T-helper 1 cell treated with Interleukin-12 subunit alpha and Interleukin-12 subunit beta and Interleukin-4 antibody, amounts not matched to agents 30 μg/mL and 1 μg/mL, for 36 hours (primary cell): ENCODE data around the gene VHLL.

Experiments used
- H3K27ac Mint-ChIP-seq: one replicate; pipeline ENCODE4 v1.8.0; 2021; ENCODE audit warnings: mild to moderate bottlenecking, mixed read lengths
- H3K27me3 Mint-ChIP-seq: one replicate; pipeline ENCODE4 v1.8.0; 2021; ENCODE audit warnings: low read depth, mixed read lengths
- H3K36me3 Mint-ChIP-seq: one replicate; pipeline ENCODE4 v1.8.0; 2021; ENCODE audit warnings: low read depth, mixed read lengths
- H3K4me1 Mint-ChIP-seq: one replicate; pipeline ENCODE4 v1.8.0; 2021; ENCODE audit warnings: low read depth, mixed read lengths
- H3K4me3 Mint-ChIP-seq: one replicate; pipeline ENCODE4 v1.8.0; 2021; ENCODE audit warnings: mild to moderate bottlenecking, moderate library complexity, mixed read lengths
- H3K9me3 Mint-ChIP-seq: one replicate; pipeline ENCODE4 v1.8.0; 2021; ENCODE audit warnings: mixed read lengths

Gene VHLL

DNA sequence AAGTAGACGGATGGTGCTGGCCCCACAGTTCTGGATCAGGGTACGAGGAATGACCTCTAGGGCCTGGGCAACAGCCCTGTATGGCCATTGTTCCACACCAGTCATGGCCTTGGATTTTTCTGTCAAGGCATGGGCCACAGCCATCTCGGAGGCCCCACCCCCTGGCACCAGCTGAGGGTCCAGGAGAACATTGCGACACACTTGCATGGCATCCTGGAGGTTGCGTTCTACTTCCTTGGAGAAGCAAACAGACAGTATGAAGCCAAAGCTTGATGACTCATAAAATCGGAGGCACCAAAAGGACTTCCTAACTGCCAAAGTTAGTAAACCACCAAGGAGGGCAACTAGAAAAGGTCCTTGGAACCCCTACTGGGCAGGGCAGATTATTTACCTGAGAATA lies 11.9 kb upstream of the VHLL start:
- Mint-ChIP-seq H3K27me3 (no peaks in the 10 kb centered on the region), H3K4me3 (no peak overlapping the region), H3K27ac (no peak overlapping the region), H3K36me3 (peaks cover 52% of the 10 kb centered on the region), H3K4me1 (no peaks in the 10 kb centered on the region), H3K9me3 (no peaks in the 10 kb centered on the region)

- H3K9me3 Mint-ChIP-seq: no peaks in the 10 kb centered on the region
- H3K4me1 Mint-ChIP-seq: no peaks in the 10 kb centered on the region
- H3K4me3 Mint-ChIP-seq: no peak overlapping the region
- H3K27ac Mint-ChIP-seq: no peak overlapping the region
- peaks cover 34% of the 10 kb centered on the region for H3K36me3 Mint-ChIP-seq
- no peaks in the 10 kb centered on the region for H3K27me3 Mint-ChIP-seq
Observed at GRCh38 chr1:156308078-156308477, 9.0 kb upstream of the VHLL start.

DNA sequence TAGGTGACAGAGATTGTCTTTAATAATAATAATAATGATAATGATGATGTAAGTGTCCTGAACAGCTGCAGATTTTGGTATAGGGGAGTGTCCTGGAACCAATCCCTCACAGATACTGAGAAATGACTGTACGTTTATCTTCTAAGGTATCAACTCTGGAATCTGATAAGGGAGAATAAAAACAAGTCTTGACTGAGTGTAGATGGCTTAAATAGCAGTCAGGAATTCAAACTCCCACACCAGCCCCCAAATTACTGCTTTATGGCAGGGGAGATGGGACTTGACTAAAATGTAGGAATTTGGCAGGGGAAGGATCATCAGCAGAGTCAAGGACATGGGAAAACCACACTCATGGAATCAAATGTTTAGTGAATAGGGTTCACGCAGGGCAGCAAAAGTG lies 6.1 kb upstream of the VHLL start:
- Mint-ChIP-seq H3K36me3 (peaks cover 19% of the 10 kb centered on the region), H3K4me1 (no peaks in the 10 kb centered on the region), H3K27ac (no peak overlapping the region), H3K9me3 (no peaks in the 10 kb centered on the region), H3K4me3 (no peak overlapping the region), H3K27me3 (no peaks in the 10 kb centered on the region)

GRCh38 chr1:156303241-156303640 lies 4.1 kb upstream of the VHLL start:
- H3K4me1 Mint-ChIP-seq: no peaks in the 10 kb centered on the region
- H3K9me3 Mint-ChIP-seq: no peaks in the 10 kb centered on the region
- peaks cover 10% of the 10 kb centered on the region for H3K36me3 Mint-ChIP-seq
- no peak overlapping the region for H3K4me3 Mint-ChIP-seq
- H3K27ac Mint-ChIP-seq: no peak overlapping the region
- no peaks in the 10 kb centered on the region for H3K27me3 Mint-ChIP-seq

- peaks cover 6% of the 10 kb centered on the region for H3K36me3 Mint-ChIP-seq
- H3K4me3 Mint-ChIP-seq: peak within 1 kb of the TSS; percentile 94
- no peaks in the 10 kb centered on the region for H3K27me3 Mint-ChIP-seq
- H3K4me1 Mint-ChIP-seq: peaks cover 15% of the 10 kb centered on the region
- no peaks in the 10 kb centered on the region for H3K9me3 Mint-ChIP-seq
- H3K27ac Mint-ChIP-seq: peak within 1 kb of the TSS; percentile 82
Observed at GRCh38 chr1:156295391-156295947, 3.6 kb downstream of the VHLL start, which contains the start of gene GLMP. TSS of gene GLMP (minus strand) at chr1:156295679. CDS start at chr1:156295645, 34 bp downstream.

DNA sequence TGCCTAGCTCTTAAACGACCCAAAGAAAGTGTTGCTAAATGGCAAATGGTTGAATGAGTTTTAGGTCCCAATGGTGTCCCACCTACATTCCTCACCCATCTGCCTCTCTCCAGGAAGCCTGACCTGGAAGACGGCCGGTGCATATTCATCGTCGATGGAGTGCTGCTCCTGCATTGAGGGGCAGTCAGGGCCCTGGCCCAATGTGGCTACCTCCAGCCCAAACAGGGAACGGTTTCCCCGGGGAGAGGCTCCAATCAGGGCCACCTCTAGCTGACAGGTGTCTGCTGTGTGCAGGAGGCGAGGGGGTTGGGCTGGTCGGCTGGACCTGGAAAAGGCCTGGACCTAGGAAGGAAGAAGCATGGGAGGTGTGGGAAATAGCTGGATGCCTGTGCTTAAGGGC lies 5.2 kb downstream of the VHLL start:
- Mint-ChIP-seq H3K27me3 (no peaks in the 10 kb centered on the region), H3K4me3 (no peak overlapping the region), H3K4me1 (peaks cover 15% of the 10 kb centered on the region), H3K9me3 (no peaks in the 10 kb centered on the region), H3K36me3 (peaks cover 10% of the 10 kb centered on the region), H3K27ac (no peak overlapping the region)

DNA sequence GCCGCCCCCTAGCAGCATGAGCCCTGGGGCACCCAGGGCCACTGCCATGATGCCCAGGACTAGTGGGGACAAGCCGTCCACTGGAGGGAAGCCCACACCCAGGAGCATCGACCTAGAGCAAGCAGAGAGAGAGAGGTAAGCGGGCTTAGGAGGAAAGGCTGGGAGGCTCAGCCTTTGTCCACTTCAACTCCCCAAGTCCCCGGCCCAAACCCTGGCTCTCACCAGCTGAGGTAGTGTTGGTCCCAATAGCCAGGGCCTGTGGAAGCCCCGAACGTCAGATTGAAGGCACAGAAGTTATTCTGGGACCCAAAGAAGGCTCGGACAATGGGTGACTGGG lies 6.0 kb downstream of the VHLL start:
- H3K4me3 Mint-ChIP-seq: no peak overlapping the region
- peaks cover 15% of the 10 kb centered on the region for H3K4me1 Mint-ChIP-seq

DNA sequence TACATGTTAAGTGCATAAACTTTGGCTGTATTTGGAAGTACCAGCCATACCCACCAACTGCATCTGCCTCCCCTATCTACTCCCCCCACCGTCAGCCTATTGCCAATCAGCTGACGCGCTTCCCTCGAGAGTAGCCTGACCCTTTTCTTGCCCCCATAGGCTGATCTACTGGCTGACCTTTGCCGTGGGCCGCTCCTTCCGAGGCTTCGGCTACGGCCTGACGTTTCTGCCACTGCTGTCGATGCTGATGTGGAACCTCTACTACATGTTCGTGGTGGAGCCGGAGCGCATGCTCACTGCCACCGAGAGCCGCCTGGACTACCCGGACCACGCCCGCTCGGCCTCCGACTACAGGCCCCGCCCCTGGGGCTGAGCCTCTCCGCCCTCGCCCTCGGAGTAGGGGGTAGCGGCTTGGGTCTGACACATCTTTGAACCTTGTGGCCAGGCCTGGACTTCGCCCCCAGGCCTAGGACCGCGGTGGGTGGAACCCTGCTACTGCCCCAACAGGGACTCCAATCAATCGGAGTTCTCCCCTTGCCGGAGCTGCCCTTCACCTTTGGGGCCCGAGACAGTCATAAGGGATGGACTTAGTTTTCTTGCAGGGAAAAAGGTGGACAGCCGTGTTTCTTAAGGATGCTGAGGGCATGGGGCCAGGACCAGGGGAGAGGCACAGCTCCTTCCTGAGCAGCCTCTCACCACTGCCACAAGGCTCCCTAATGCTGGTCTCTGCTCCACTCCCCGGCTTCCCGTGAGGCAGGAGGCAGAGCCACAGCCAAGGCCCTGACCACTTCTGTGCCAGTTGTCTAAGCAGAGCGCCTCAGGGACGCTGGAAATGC lies 7.7 kb downstream of the VHLL start:
- Mint-ChIP-seq H3K9me3 (no peaks in the 10 kb centered on the region), H3K27me3 (no peaks in the 10 kb centered on the region), H3K4me1 (peaks cover 15% of the 10 kb centered on the region), H3K36me3 (peaks cover 13% of the 10 kb centered on the region), H3K4me3 (peak overlapping the region; percentile 61), H3K27ac (no peak overlapping the region)

More for the DNA sequence above, 6.0 kb downstream of the VHLL start:
- Mint-ChIP-seq H3K9me3 (no peaks in the 10 kb centered on the region), H3K36me3 (peaks cover 13% of the 10 kb centered on the region), H3K27ac (no peak overlapping the region), H3K27me3 (no peaks in the 10 kb centered on the region)

DNA sequence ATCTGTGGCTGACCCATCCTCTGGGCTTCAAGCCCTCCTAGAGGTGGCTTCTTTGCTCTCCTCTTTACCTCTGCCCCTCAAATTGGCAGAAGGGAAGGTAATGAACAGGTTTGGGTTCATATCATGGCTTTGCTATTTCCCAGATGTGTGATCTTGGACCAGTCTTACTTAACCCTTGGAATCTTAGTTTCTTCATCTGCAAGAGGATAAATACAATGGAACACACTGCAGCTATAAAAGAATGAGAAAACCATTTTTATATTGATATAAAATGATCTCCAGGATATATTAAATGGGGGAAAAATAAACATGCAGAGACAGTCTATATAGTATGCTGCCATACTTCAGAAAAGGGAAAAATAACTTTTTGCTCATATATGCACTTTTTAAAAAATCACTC lies 9.2 kb downstream of the VHLL start:
- Mint-ChIP-seq H3K27ac (no peak overlapping the region), H3K4me3 (no peak overlapping the region), H3K36me3 (peaks cover 13% of the 10 kb centered on the region), H3K4me1 (peaks cover 7% of the 10 kb centered on the region), H3K27me3 (no peaks in the 10 kb centered on the region), H3K9me3 (no peaks in the 10 kb centered on the region)

- Mint-ChIP-seq H3K27me3 (no peaks in the 10 kb centered on the region), H3K36me3 (peaks cover 13% of the 10 kb centered on the region), H3K27ac (no peak overlapping the region), H3K4me1 (peaks cover 15% of the 10 kb centered on the region), H3K9me3 (no peaks in the 10 kb centered on the region), H3K4me3 (no peak overlapping the region)
Observed at GRCh38 chr1:156286061-156286460, 13.0 kb downstream of the VHLL start.

GRCh38 chr1:156285437-156285836 lies 13.7 kb downstream of the VHLL start:
- Mint-ChIP-seq H3K27ac (no peak overlapping the region), H3K36me3 (peaks cover 13% of the 10 kb centered on the region), H3K9me3 (no peaks in the 10 kb centered on the region), H3K27me3 (no peaks in the 10 kb centered on the region), H3K4me3 (no peak overlapping the region), H3K4me1 (peaks cover 20% of the 10 kb centered on the region)

DNA sequence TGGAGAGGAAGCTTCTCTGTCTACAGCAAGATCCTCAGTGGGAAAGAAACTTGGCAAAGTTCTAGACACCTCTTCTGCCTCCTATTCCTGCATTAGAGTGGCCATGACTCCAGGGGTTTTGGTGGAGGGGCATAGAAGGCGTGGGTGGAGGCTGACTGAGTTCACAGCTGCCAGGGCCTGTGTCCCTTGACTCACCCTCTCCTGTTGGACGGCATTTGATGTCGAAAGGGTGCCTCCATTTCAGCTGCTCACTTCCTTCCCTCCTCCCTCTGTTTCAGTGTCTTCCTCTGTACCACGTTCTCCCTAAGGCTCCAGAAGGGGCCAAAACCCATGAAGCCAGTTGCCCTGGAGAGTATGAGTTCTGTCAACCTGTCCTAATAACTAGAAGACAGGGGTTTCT lies 14.3 kb downstream of the VHLL start:
- Mint-ChIP-seq H3K4me3 (no peak overlapping the region), H3K36me3 (peaks cover 12% of the 10 kb centered on the region), H3K27me3 (no peaks in the 10 kb centered on the region), H3K9me3 (no peaks in the 10 kb centered on the region), H3K27ac (peak overlapping the region; percentile 53), H3K4me1 (peaks cover 25% of the 10 kb centered on the region)

- Mint-ChIP-seq H3K4me1 (peaks cover 25% of the 10 kb centered on the region), H3K27ac (peak within 1 kb of the TSS; percentile 94), H3K4me3 (peak within 1 kb of the TSS; percentile 93), H3K9me3 (no peaks in the 10 kb centered on the region), H3K27me3 (no peaks in the 10 kb centered on the region), H3K36me3 (peaks cover 9% of the 10 kb centered on the region)
Observed at GRCh38 chr1:156284112-156284511, 15.0 kb downstream of the VHLL start, which contains the start of gene TMEM79. TSS of gene TMEM79 (plus strand) at chr1:156284325. CDS start at chr1:156285227, 902 bp downstream.

DNA sequence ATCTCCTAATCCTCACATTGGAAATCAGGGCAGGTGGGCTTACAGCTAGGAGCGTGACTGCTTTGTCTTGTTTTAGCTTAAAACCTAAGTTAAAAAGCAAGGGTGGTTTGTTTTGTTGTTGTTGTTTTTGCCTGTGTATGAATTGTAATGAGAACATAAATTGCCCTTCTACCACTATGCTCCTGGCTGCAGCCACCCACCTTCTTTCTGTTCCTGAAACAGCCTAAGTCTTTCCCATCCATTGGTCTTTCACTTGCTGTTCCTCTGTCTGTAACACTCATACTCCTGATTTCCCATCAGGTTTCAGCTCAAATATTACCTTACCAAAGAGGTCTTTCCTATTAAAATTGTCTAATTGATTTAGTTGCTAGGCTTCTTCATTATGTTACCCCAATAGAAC lies 15.6 kb downstream of the VHLL start:
- Mint-ChIP-seq H3K9me3 (no peaks in the 10 kb centered on the region), H3K36me3 (peaks cover 7% of the 10 kb centered on the region), H3K4me3 (peak overlapping the region; percentile 93), H3K27ac (no peak overlapping the region), H3K27me3 (no peaks in the 10 kb centered on the region), H3K4me1 (peaks cover 25% of the 10 kb centered on the region)

- no peaks in the 10 kb centered on the region for H3K9me3 Mint-ChIP-seq
Observed at GRCh38 chr1:156282479-156283222, 16.5 kb downstream of the VHLL start, which contains the start of gene SMG5. TSS of gene SMG5 (minus strand) at chr1:156282825. CDS start at chr1:156282680, 145 bp downstream.

More at GRCh38 chr1:156282479-156283222, 16.5 kb downstream of the VHLL start, which contains the start of gene SMG5:
- Mint-ChIP-seq H3K4me1 (peaks cover 26% of the 10 kb centered on the region), H3K36me3 (peaks cover 15% of the 10 kb centered on the region), H3K27ac (peak within 1 kb of the TSS; percentile 94), H3K27me3 (no peaks in the 10 kb centered on the region), H3K4me3 (peak within 1 kb of the TSS; percentile 93)
